GM12891 (cell line): ENCODE data around the gene LCNL1.
A peak's percentile ranks its signal among the peaks of the same experiment; 100 is the strongest.

ENCODE experiments used
- DNase-seq: peaks from one replicate; pipeline ENCODE4 v3.0.0; 2011; ENCODE audit warnings: low spot score; ENCODE audit not compliant: insufficient read length
- FAIRE-seq: peaks from 2 replicates; lab custom pipeline; 2011; peaks lifted over from hg19 to GRCh38; lab: Jason Lieb, UNC
- PAX5 ChIP-seq: IDR thresholded peaks from 2 replicates; pipeline ENCODE4 v1.6.1; 2011; ENCODE audit warnings: low read length, moderate library complexity, mild to moderate bottlenecking; ENCODE audit not compliant: insufficient read depth, severe bottlenecking
- POLR2A ChIP-seq: IDR thresholded peaks from 2 replicates; pipeline ENCODE4 v1.6.1; 2011; ENCODE audit warnings: low read depth, low read length, control low read depth
- POLR2AphosphoS5 ChIP-seq: IDR thresholded peaks from 2 replicates; pipeline ENCODE4 v1.6.1; 2011; ENCODE audit warnings: low read depth, low read length, control low read depth
- POU2F2 ChIP-seq: IDR thresholded peaks from 2 replicates; pipeline ENCODE4 v1.6.1; 2011; ENCODE audit warnings: low read depth, mild to moderate bottlenecking, control low read depth, low read length, moderate library complexity
- SPI1 ChIP-seq: IDR thresholded peaks from 2 replicates; pipeline ENCODE4 v1.6.1; 2011; ENCODE audit warnings: low read depth, low read length, control low read depth
- TAF1 ChIP-seq: IDR thresholded peaks from 2 replicates; pipeline ENCODE4 v1.6.1; 2011; ENCODE audit warnings: low read depth, low read length, control low read depth

Gene LCNL1

DNA sequence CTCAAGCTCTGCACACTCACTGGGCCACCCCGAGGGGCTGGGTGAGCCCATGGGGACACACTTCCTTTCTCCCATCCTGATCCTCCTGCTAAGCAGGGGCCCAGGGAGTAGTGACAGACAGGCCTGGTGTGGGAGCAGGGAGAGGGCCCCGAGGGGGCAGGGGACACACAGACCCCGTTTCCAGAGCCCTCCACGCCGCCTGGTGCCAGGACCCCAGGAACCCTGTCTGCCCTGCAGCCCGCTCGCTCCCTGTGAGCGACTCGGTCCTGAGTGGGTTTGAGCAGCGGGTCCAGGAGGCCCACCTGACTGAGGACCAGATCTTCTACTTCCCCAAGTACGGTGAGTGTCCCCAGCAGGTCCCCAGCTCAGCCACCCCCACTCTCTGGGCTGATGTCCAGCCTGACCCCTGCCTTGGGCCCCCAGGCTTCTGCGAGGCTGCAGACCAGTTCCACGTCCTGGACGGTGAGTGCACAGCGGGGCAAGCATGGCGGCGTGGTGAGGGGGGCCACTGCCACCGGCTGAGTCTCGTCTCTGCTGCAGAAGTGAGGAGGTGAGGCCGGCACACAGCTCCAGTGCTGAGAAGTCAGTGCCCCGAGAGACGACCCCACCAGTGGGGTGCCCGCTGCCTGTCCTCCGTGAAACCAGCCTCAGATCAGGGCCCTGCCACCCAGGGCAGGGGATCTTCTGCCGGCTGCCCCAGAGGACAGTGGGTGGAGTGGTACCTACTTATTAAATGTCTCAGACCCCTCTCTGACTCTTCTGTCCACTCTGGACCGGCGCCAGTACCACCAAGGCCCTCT, 36.4 kb upstream of the LCNL1 start:
- FAIRE-seq (no peak), DNase-seq (no peak)
- TF ChIP-seq SPI1, result no peak
- TF ChIP-seq PAX5, result no peak
- no peak for TF ChIP-seq POLR2A
- TF ChIP-seq POU2F2, result no peak
- no peak for TF ChIP-seq TAF1
- no peak for TF ChIP-seq POLR2AphosphoS5

GRCh38 chr9:136947028-136947891, 35.5 kb upstream of the LCNL1 start:
- FAIRE-seq, result no peak
- no peak for DNase-seq
- no peak for TF ChIP-seq POU2F2
- TF ChIP-seq PAX5, result no peak
- TF ChIP-seq TAF1, result no peak
- no peak for TF ChIP-seq SPI1
- no peak for TF ChIP-seq POLR2AphosphoS5
- TF ChIP-seq POLR2A, result no peak

- TF ChIP-seq TAF1 (no peak), POLR2A (no peak), POU2F2 (no peak), SPI1 (no peak), PAX5 (no peak)
- DNase-seq (no peak), FAIRE-seq (peak; percentile 70)
Measured at GRCh38 chr9:136947955-136948510, 34.8 kb upstream of the LCNL1 start.

DNA sequence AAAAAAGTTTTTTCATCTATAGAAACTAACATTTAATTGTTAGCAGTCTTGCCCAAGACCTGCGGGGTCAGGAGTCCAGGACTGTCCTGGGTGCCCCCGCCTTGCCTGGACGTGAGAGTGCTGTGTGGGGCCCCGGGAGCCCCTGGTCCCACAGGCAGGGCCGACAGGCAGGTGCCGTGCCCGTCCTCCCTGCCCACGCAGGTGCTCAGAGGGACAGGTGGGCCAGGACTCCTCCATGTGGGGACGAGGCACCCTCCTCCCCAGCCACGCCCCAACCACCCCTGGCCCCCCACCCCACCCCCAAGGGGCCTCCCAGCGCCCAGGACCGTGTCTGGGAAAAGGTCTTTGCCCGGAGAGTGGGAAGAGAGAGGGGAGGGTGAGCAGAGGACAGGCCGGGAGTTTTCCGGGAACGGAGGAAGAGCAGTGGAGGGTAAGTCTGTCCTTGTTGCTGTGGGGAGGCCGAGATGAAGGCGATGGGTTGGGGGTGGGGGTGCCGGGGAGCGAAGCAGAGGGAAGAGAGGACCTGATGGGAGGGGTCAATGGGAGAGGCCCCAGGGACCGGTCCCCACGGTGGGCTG, 33.5 kb upstream of the LCNL1 start:
- peak; percentile 43 for FAIRE-seq
- no peak for DNase-seq
- TF ChIP-seq POU2F2 (no peak), PAX5 (no peak), POLR2A (no peak), SPI1 (no peak)

DNA sequence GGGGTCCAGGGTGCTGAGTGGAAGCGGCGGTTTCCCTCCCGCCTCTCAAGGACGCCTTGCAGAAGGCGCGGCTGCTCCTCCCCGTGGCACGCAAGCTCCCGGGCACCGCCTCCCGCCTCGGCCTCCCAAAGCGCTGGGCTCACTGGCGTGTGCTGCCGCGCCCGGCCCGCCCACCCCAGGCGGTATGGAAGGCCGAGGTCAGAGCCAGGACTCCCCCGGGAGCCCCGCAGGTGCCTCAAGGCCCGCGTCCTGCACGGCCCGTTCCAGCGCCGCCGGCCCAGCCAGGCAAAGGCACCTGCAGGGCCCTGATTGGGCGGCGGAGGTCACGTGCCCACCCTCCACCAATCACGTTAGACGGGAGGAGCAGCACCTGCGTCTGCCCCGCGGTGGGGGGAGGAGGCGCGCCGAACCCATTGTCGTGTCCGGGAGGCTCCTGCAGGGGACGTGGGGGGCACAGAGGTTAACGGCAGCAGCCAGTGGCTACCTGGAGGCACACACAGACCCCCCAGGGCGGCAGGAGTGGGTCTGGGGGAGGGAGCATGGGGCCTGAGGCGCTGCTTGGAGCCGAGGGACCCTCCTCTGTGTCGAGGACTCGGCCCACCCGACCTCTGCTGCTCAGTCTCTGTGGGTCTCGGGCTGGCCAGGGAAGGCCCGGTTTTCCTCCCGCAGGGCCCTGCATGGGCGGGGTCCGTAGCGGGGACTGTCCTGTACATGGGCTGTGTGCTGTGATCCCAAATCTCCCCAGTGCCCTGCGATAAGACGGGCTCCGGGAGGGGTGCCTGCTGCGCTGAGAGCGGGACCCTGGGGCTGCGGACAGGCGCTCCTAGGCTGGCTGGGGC, 32.8 kb upstream of the LCNL1 start:
- FAIRE-seq (peak; percentile 100), DNase-seq (peak; percentile 100)
- no peak for TF ChIP-seq POU2F2
- TF ChIP-seq PAX5, result no peak
- no peak for TF ChIP-seq POLR2AphosphoS5
- no peak; the same call in 1 of the 2 replicates for TF ChIP-seq POLR2A
- TF ChIP-seq SPI1, result no peak
- TF ChIP-seq TAF1, result no peak

DNA sequence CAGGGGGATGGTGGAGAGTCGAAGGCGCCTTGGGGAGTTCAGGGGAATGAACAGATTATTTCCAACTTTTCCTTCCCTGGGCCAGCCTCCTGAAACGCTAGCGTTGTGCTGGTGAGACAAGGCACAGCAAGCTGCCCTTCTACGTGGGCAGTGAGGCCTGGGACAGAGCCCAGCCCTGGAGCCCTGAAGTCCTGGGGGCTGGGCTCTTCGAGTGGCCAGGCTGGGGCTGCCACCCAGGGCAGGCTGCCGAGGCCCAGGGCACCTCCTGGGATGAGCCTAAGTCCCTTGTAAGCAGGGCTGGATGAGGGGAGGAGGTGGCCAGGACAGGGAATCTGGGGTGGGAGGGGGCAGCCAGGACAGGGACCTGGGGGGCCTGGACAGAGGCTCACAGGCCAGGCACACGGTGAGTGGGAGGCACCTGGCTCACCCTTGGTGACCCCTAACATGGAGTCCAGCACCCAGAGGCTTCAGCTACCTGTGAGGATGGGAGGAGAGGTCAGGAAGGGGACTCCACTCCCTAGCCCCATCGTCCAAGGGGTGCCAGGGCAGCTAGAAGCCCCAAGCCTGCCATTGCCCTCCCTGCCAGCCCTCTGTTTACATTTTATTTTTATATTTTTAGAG, 32.0 kb upstream of the LCNL1 start:
- TF ChIP-seq POLR2A (no peak), SPI1 (no peak), POLR2AphosphoS5 (no peak), POU2F2 (no peak), TAF1 (no peak), PAX5 (no peak)
- no peak for FAIRE-seq
- DNase-seq, result no peak

DNA sequence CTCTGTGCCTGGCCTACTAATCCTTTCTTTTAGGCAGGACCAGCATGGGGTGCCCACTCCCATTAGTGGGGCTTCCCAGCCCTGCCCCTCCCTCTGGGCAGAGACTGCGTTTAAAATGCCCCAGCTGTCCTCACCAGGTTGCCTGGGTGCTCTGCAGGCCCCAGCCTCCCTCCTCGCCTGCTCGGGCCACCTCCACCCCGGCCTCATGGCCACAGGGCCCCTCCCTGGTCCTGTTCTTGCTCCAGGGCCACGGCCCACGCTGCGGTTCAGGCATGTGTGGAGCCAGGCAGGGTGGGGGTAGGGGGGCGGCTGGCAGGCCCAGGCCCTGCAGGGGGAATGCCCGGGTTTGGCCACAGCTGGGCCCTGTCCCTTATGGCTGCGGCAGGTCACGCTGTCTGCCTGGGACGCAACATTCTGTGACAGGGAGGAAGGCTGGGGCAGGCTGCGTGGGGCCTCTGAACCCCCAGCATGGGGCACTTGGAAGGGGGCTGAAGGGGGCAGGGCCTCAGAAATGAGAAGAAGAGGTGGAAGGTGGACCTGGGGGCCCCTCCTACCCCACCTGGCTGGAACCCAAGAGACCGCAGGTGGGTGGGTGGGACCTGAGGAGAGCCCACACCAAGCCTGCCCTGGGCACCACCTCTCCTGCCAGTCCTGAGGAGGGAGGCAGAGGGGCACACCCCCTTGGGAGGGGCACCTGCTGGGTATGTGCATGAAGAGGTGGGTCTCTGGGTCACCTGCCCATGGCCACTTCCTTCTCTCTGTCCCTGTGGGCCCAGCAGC, 31.1 kb upstream of the LCNL1 start, which contains the start of gene LCN12:
TSS of gene LCN12 (plus strand) at position 733 of the 780 bp plus-strand sequence. CDS start 55 bp downstream, outside the sequence.
- DNase-seq, result no peak
- TF ChIP-seq SPI1, result no peak
- TF ChIP-seq POU2F2, result no peak
- no peak for TF ChIP-seq POLR2AphosphoS5
- no peak for TF ChIP-seq POLR2A
- no peak for TF ChIP-seq PAX5
- no peak for TF ChIP-seq TAF1
- no peak for FAIRE-seq

GRCh38 chr9:136952321-136952850, 30.4 kb upstream of the LCNL1 start:
- FAIRE-seq (no peak), DNase-seq (no peak)
- TF ChIP-seq POLR2AphosphoS5 (no peak), SPI1 (no peak), PAX5 (no peak), TAF1 (no peak), POU2F2 (no peak), POLR2A (no peak)
